HG02970 (cell line): ENCODE results near the gene TFPI2.

Experiments used
- ATAC-seq: cut with Tn5 transposase; IDR thresholded peaks from one replicate; pipeline ENCODE4 v1.9.1; 2021; ENCODE audit warnings: mild to moderate bottlenecking, moderate library complexity, moderate number of reproducible peaks; ENCODE audit not compliant: unreplicated experiment, low FRiP score

Gene TFPI2

DNA sequence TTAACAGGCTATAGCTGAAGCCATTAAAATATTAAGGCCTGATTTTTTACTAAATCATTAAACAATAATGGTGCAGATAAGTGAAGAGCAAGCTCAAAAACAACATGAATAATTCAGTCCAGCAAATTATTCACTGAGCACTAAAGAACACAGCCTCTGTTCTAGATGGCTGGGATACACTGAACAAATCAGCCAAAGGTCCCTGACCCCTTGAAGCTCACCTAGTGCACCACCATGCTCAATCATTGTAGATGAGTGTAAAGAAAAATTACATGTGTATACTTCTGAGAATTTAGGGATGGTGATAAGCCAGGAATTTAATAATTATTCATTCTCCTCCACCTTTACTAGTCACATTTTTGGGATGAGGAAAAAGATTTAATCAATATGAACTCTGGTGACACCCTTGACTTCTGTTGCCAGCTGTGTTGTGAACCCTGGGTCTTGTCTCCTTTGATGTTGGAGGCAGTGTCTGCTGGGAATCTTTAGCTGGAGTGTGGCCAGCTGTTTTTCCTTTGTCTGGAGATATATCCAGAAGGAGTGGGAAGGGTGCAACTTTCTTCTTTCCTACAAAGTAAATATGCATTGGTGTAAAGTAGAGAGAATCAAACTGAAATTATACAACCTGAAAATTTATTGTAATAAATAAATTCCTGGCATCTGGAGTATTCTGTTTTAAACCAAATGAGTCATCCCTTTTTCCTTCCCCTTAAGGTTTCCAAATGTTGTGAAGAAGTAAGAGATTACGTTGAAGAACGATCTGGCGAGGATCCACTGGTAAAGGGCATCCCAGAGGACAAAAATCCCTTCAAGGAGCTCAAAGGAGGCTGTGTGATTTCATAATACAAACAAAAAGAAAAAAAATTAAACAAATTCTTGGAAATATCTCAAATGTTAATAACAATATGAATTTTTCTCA lies 19.8 kb upstream of the TFPI2 start:
- ATAC-seq, result no peak

DNA sequence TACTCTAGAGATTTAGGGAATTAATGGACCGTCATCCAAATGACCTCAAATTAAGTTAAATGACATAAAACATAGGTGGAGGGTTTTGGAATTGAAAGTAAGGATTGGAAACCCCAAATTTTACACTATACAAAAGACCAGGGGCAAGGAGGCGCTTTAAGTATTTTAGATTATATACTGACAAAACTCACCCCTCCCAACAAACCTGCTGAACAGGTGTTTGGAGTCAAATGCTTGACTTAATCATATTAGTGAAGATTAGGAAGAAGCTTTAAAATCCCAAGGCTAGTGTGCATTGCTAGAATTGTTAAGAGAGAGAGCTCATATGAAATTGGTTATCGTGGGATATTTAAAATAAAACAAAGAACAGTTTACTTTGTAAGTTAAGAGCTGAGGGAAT lies 15.7 kb upstream of the TFPI2 start, which contains the start of gene GNGT1:
TSS of gene GNGT1 (plus strand) at position 301 of the 400 bp plus-strand sequence. CDS start 180 bp downstream, outside the sequence.
- no peak for ATAC-seq

DNA sequence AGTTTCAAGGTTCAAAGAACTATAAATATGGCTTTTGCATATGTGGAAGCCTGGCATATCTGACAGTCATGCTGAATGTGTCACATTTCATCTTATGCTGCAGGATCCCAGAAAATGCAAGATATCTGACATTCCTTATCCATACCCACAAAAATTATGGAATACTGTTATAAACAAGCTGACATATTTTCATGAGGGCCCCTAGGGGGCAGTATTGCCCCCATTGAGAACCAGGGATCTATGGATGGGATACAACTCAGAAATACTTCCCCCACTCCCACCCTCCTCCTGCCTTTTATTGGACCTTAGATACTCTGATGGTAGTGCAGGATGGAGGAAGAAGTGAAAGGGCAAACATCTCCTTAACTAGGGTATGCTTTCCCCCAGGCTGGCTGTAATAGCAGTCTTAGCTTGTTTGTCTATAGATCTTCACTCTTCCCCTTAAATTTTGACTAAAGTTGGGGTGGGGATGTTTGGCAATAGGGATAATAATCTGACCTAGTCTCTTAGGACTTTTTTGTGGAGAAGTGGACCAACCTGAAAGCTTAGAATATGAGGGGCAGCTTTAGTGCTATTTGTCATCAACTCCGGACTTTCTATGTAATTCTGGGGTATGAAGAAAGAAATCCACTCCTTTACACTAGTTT lies 12.3 kb upstream of the TFPI2 start:
- no peak for ATAC-seq

DNA sequence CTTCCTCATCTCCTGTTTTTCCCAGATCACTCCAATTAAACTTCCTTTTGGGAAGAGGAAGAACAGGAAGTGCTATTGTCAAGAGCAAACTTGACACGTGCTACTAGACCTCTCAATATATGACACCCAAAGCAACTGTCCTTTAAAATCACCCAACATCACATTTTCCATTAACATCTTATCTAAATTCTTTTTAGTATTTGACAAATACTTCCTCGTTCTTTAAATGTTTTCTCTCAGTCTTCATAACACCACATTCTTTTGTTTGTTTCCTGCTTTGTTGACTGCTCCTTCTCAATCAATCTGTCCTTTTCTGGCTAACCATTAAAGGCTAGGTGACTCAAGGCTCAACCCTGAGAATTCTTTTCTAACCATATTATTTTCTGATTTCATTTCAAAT lies 7.1 kb upstream of the TFPI2 start:
- no peak for ATAC-seq

DNA sequence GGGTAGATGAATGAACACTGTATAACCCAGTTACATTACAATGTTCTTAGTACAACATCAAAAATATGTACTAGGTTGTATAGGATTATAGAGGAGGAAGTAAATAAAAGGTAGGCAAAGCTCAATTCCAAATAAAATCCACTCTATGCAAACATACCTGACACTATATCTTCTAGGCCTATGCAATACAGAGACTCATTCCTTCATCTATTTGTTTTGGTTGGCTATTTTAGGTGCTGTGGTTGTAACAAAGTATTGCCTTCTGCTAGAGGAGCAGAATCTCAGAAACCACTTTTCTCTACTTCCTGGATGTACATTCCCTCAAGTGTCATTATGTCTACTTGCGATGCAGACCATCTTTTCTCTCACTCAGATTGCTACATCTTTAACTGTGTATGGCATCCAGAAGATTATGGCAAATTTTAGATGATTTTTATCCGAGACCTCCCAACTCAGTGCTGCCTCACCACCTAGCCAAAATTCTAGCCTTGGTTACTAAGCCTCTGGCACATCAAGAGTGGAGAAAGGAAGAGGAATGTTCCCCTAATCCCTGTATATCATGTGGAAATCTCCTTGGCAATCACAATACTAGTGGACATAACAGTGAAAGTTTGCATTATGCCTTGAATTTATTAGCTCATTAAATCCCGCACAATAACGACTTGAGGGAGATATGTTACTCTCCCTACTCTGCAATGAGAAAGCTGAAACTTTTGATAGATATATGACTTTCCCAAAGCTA lies 5.5 kb upstream of the TFPI2 start:
- no peak for ATAC-seq

- ATAC-seq, result no peak
These were observed 4.5 kb upstream of the TFPI2 start for GRCh38 chr7:93894966-93895640.

DNA sequence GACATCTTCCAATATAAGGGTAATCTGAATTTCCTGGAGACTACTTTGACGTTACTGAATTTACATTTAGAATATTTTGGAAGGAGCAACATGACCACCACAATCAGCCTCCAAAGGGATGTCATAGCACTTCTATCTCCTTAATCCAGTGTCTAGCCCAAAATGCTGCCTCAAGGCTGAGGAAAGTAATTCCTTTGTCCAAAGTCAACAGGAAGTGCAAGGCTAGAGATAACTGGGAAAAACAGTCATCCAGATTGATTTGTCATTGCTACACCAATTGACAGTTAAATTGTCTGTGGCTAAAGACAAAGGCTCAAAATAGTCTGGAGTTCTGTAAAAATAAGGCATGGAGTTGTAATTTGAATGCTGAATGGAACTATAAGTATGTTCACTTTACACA lies 3.9 kb upstream of the TFPI2 start:
- no peak for ATAC-seq

- ATAC-seq, result peak; percentile 45
These were observed 501 bp downstream of the TFPI2 start for GRCh38 chr7:93890041-93890463.

GRCh38 chr7:93889261-93889660 lies 1.3 kb downstream of the TFPI2 start:
- ATAC-seq, result no peak

DNA sequence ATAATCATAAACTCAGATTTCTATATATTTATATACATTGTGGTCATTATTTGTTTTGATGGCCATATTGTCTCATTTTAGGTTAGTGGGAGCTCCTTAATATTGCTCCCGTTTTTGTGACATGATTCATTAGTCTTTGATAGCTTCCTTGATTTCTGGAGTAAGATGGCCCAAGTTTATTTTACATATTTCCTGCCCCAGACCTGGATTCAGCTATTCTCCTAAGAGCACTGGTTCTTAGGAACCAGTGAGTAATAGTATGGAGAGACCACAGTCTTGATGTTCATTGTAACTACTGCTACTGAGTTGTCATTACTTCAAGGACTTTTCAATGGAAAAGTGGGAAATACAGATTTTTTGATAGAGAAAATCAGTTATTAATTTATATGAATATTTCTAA lies 6.0 kb downstream of the TFPI2 start:
- no peak for ATAC-seq

DNA sequence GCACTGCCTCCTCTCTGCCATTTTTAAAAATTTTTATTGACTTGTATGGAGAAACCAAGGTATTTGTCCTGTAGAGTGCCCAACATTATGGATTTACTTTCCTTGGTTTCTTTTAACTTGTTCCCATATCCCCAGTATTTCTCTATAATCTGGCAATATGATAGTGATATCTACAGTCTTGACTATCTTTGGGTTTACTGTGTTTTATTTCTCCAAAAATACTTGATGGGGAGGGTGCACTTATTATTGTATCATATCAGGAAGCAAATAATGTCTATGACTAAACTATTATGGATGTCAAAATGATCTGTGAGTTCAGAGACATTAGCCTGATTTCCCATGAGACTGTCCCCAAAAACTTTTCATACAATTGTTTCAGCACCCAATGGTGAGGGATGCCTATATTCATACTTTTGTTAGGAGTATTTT lies 6.6 kb downstream of the TFPI2 start:
- ATAC-seq, result no peak

- ATAC-seq, result no peak
These were observed 7.3 kb downstream of the TFPI2 start for GRCh38 chr7:93883078-93883916.

- ATAC-seq, result no peak
These were observed 8.1 kb downstream of the TFPI2 start for GRCh38 chr7:93882468-93882867.

DNA sequence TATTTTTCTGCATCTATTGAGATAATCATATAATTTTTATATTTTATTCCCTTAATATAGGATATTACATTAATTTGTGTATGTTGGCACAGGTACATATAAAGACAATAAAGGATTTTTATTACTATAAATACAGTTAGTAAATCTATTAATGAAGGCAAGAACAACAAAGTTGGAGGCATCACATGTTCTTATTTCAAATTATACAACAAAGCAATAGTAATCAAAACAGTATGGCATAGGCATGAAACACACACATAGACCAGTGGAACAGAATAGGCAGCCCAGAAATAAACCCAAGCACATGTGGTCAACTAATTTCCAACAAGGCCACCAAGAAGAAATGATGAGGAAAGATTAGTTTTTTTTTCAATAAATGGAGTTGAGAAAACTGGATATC lies 11.2 kb downstream of the TFPI2 start:
- ATAC-seq, result no peak

- no peak for ATAC-seq
These were observed 12.8 kb downstream of the TFPI2 start for GRCh38 chr7:93877742-93878141.

DNA sequence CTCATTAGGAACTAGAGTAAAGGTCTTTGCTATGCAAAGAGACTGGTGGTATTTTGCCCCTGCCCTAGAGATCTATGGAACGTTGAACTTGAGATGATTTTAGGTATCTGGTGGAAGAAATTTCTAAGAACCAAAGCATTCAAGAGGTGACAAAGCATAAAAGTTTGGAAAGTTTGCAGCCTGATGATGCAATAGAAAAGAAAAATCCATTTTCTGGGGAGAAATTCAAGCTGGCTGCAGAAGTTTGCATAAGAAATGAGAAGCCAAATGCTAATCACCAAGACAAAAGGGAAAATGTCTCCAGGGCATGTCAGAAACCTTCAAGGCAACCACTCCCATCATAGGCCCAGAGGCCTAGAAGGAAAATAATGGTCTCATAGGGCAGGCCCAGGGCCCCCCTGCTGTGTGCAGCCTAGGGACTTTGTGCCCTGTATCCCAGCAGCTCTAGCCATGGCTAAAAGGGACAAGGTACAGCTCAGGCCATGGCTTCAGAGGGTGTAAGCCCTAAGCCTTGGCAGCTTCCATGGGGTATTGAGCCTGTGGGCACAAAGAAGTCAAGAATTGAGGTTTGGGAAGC lies 16.5 kb downstream of the TFPI2 start:
- no peak for ATAC-seq

DNA sequence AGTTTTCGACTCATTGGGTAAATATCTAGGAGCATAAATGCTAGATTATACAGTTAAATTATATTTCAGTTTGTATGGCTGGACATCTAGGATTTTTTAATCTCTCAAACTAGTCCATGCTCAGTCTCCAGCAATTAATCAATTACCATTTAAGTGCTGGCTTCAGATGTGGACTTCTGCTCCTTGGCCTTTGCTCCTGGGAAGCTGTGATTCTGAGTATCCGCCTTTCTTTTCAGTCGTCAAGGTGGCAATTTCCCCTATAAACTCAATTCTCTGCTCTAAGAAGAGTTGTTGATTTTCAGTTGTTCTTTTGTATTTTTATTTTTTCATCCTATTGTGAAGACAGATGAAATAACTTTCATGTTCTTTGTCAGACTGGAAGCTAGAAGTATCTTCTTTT lies 23.7 kb downstream of the TFPI2 start:
- ATAC-seq, result no peak

DNA sequence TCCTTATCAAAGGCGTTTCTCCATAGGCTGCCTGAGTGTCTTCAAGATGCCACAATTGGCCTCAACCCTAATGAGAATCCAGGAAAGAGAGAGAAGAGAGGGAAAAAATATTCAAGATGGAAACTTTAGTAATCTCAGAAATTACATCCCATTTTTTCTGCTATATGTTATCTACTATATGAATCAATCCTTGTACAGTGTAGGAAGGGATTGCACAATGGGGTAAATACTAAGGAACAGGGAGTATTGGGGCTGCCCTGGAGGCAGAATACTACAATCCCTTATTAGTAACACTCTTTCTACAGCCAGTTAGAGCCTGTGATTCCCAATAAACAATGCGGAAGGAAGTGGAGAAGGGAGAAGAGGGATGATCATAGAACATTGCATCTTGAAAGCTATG lies 27.9 kb downstream of the TFPI2 start:
- ATAC-seq, result no peak

DNA sequence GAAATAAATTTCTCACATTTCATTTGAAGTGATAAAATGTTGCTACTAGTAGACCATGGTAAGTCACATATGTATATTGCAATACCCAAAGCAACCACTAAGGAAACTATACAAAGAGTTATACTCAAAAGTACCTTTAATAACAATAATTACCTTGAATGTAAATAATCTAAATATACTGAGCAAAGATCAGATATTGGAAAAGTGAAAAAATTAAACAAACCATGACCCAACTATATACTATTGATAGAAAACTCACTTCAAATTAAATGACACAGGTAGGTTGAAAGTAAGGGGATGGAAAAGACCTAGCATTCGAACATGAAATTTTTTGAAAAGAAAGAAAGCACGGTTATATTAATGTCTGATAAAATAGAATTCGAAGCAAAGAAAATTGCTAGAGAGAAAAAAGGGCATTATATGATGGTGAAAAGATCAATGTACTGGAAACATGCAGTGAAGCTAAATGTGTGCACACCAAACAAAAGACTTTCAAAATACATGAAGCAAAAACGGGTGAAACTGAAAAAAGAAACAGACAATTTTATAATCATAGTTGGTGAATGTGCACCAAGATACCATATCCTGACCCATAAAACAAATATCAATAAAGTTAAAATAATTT lies 29.1 kb downstream of the TFPI2 start:
- no peak for ATAC-seq
